H1 (cell line): ENCODE data around the gene CUEDC2. TPM values are rescaled to one million over a fixed set of nuclear protein-coding genes. Genes with fewer than 3 reads are reported as not detected.

Source experiments
- ASH2L ChIP-seq: fragments of 200-600, 300-600 bp; sonication (generic); IDR thresholded peaks from one replicate; pipeline ENCODE4 v1.7.1; 2017; ENCODE audit warnings: low read length
- CHD2 ChIP-seq: IDR thresholded peaks from 2 replicates; pipeline ENCODE4 v1.6.1; 2012; ENCODE audit warnings: low read length, improper control_type of control experiment
- CHD7 ChIP-seq: fragments of 300-600 bp; sonication (generic); IDR thresholded peaks from 2 replicates; pipeline ENCODE4 v1.7.1; 2012; ENCODE audit warnings: low read length, moderate library complexity, mild to moderate bottlenecking, inconsistent platforms; ENCODE audit not compliant: insufficient replicate concordance
- GTF2F1 ChIP-seq: IDR thresholded peaks from 2 replicates; pipeline ENCODE4 v1.6.1; 2012; ENCODE audit warnings: low read depth, low read length, improper control_type of control experiment, borderline replicate concordance
- SIN3A ChIP-seq, 2 experiments: IDR thresholded peaks in 1 of 2; conservative IDR thresholded peaks in 1 of 2; 2 replicates each; pipeline ENCODE4 v1.6.1; 2011 to 2012; ENCODE audit warnings: low read length in 2 of 2, improper control_type of control experiment in 1 of 2, low read depth in 1 of 2, mild to moderate bottlenecking in 1 of 2
- TAF7 ChIP-seq: optimal IDR thresholded peaks from 2 replicates; pipeline ENCODE3; 2011; ENCODE audit warnings: low read depth, mild to moderate bottlenecking, inconsistent platforms, low read length, moderate library complexity, borderline replicate concordance
- polyA plus RNA-seq, 7 experiments: library from polyadenylated mRNA; depleted of rRNA in 3 of 7; stranded (reverse) in 5 of 7; unstranded in 2 of 7; fragments of >200 nt in 5 of 7; fragments of 200-250 nt in 2 of 7; gene quantifications; 1 replicate in 5 of 7; 2 replicates in 1 of 7; 4 replicates in 1 of 7; pipeline versions ENCODE4 v1.2.1 to v1.2.3, GENCODE V29; 2011 to 2013; ENCODE audit warnings: missing spikeins in 2 of 7, mixed read lengths in 2 of 7
- total RNA-seq: library from RNA; stranded (reverse); fragmentation: NEBNext Ultra II Directional; extraction: Animal tissue kit (Norgen Biotek cat#: 25700); gene quantifications from 2 replicates; pipeline ENCODE4 v1.2.1, GENCODE V29; 2021
- TF ChIP-seq, protein P1 (sequence below): IDR thresholded peaks from 2 replicates; pipeline ENCODE4 v1.6.1; 2011; ENCODE audit warnings: low read length, improper control_type of control experiment

CUEDC2 gene
- total and polyA plus RNA-seq, 2 of the 8 experiments (the other 6 are each of a cell fraction or from before 2014, with no cell fraction given) = 41.7 to 55.2 TPM

GRCh38 chr10:102384606-102385429 is 47.6 kb downstream of the CUEDC2 start (continued):
- no peak for TF ChIP-seq CHD7
- no peak for TF ChIP-seq TAF7
- no peak for TF ChIP-seq CHD2
- no peak for TF ChIP-seq ASH2L
- TF ChIP-seq SIN3A (conservative IDR thresholded peaks at IDR 0.05 in 1 of 2, IDR thresholded peaks at IDR 0.05 in 1 of 2; ENCODE audit: low read depth in 1 of 2, low read length in 2 of 2) = no peak
- TF ChIP-seq, protein P1, sequence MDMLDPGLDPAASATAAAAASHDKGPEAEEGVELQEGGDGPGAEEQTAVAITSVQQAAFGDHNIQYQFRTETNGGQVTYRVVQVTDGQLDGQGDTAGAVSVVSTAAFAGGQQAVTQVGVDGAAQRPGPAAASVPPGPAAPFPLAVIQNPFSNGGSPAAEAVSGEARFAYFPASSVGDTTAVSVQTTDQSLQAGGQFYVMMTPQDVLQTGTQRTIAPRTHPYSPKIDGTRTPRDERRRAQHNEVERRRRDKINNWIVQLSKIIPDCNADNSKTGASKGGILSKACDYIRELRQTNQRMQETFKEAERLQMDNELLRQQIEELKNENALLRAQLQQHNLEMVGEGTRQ = no peak
- TF ChIP-seq GTF2F1 = no peak
